ENCODE results near the gene RGCC.
"Not testable (repeated sequence)": the region's sequence is repeated elsewhere in the genome, so short reads cannot be mapped to it uniquely, and the experiment has no call there.

The RGCC gene

DNA sequence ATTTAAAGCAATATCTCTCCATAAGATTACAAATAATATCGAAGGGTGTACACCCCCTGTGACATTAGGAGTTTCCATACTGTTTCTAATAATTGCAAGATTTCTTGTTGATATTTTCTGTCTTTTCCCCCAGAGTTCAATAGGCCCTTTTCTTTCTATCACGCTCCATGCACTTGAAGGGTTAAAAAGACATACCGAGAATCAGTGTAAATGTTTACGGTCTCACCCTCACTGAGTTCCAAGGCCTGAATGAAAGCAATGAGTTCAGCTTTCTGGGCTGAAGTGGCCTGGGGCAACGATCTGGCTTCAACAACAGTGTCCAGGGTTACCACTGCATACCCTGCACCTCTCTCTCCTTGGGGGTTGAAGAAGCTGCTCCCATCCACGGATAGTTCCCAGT is 36.0 kb upstream of the RGCC start:
- not testable (repeated sequence) for H3K4me1 ChIP-seq (ENCODE audit: control insufficient read depth, insufficient read depth, low read length); H3K9ac ChIP-seq (ENCODE audit: low read length); H3K4me3 ChIP-seq (ENCODE audit: low read length); H3K36me3 ChIP-seq (ENCODE audit: control insufficient read depth, insufficient read depth, low read length); H3K9me3 ChIP-seq (ENCODE audit: control insufficient read depth, low read length); H3K27me3 ChIP-seq (ENCODE audit: control insufficient read depth, insufficient read depth, low read length)

DNA sequence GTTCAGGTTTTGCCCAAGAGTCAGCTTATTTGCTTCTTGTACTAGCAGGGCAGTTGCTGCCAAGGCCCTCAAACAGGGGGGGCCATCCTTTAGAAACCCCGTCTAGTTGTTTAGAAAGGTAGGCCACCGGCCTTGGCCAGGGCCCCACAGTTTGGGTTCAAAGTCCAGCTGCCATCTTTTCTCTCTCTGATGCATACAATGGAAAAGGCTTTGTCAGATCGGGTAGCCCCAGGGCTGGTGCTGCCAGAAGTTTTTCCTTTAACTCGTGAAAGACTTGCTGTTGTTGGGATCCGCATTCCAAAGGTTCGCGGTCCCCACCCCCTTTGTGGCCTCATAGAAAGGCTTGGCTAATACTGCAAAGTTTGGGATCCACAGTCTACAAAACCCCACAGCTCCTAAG is 35.4 kb upstream of the RGCC start:
- not testable (repeated sequence) for H3K27me3 ChIP-seq (ENCODE audit: control insufficient read depth, insufficient read depth, low read length); H3K9ac ChIP-seq (ENCODE audit: low read length); H3K4me3 ChIP-seq (ENCODE audit: low read length); H3K4me1 ChIP-seq (ENCODE audit: control insufficient read depth, insufficient read depth, low read length); H3K9me3 ChIP-seq (ENCODE audit: control insufficient read depth, low read length); H3K36me3 ChIP-seq (ENCODE audit: control insufficient read depth, insufficient read depth, low read length)

DNA sequence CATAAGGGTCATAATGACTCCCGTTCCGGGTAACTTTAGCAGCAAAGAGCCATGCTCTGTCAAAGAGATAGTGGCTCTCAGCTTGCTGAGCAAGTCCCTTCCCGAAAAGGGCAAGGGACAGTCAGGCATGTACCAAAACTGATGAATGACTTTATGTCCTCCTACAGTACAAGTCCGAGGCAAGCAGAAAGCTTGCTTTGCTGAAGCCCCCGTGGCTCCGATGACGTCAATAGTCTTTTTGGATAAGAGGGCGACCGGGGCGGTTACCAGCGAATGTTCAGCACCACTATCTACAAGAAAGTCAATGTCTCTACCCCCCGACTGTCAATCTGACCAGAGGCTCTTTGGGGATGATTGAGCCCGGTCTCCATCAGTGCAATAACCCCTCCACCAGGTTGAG is 34.1 kb upstream of the RGCC start:
- H3K4me3 ChIP-seq (ENCODE audit: low read length); H3K4me1 ChIP-seq (ENCODE audit: control insufficient read depth, insufficient read depth, low read length); H3K36me3 ChIP-seq (ENCODE audit: control insufficient read depth, insufficient read depth, low read length); H3K9me3 ChIP-seq (ENCODE audit: control insufficient read depth, low read length); H3K27me3 ChIP-seq (ENCODE audit: control insufficient read depth, insufficient read depth, low read length); H3K9ac ChIP-seq (ENCODE audit: low read length): not testable (repeated sequence)

- H3K4me1 ChIP-seq (ENCODE audit: control insufficient read depth, insufficient read depth, low read length); H3K9me3 ChIP-seq (ENCODE audit: control insufficient read depth, low read length); H3K36me3 ChIP-seq (ENCODE audit: control insufficient read depth, insufficient read depth, low read length); H3K9ac ChIP-seq (ENCODE audit: low read length); H3K4me3 ChIP-seq (ENCODE audit: low read length): not testable (repeated sequence)
- H3K27me3 ChIP-seq (ENCODE audit: control insufficient read depth, insufficient read depth, low read length): peaks cover 11% of the 10 kb centered on the region
Observed at GRCh38 chr13:41424675-41425074, 32.7 kb upstream of the RGCC start.

GRCh38 chr13:41426047-41426446 is 31.3 kb upstream of the RGCC start:
- no peaks in the 10 kb centered on the region for H3K36me3 ChIP-seq (ENCODE audit: control insufficient read depth, insufficient read depth, low read length)
- no peak overlapping the region for H3K9ac ChIP-seq (ENCODE audit: low read length)
- peaks cover 11% of the 10 kb centered on the region for H3K27me3 ChIP-seq (ENCODE audit: control insufficient read depth, insufficient read depth, low read length)
- H3K9me3 ChIP-seq (ENCODE audit: control insufficient read depth, low read length): no peaks in the 10 kb centered on the region
- H3K4me1 ChIP-seq (ENCODE audit: control insufficient read depth, insufficient read depth, low read length): no peaks in the 10 kb centered on the region
- H3K4me3 ChIP-seq (ENCODE audit: low read length): no peak overlapping the region

DNA sequence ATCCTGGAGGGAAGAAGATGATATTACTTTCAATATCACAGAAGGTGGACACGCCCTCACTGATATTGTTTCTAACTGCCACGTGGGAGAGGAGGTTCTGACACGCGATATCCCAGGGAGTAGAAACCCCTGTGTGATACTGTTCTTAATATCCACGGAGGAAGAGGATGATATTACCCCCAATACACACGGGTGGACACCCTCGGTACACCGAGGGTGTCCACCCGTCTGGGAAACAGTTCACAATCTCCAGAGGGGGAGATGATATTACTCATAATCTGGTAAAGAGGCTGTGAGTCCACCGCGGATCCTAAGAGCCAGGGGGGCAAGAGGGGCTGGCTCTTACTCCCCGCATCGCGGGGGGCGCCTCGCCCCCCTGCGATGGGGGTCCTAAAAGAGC is 29.7 kb upstream of the RGCC start:
- H3K27me3 ChIP-seq (ENCODE audit: control insufficient read depth, insufficient read depth, low read length): peaks cover 11% of the 10 kb centered on the region
- no peak overlapping the region for H3K4me3 ChIP-seq (ENCODE audit: low read length)
- H3K9ac ChIP-seq (ENCODE audit: low read length): no peak overlapping the region
- H3K9me3 ChIP-seq (ENCODE audit: control insufficient read depth, low read length): no peaks in the 10 kb centered on the region
- no peaks in the 10 kb centered on the region for H3K36me3 ChIP-seq (ENCODE audit: control insufficient read depth, insufficient read depth, low read length)
- no peaks in the 10 kb centered on the region for H3K4me1 ChIP-seq (ENCODE audit: control insufficient read depth, insufficient read depth, low read length)

GRCh38 chr13:41428155-41428554 is 29.2 kb upstream of the RGCC start:
- Histone ChIP-seq H3K4me3 (ENCODE audit: low read length) (no peak overlapping the region), H3K9me3 (ENCODE audit: control insufficient read depth, low read length) (no peaks in the 10 kb centered on the region), H3K36me3 (ENCODE audit: control insufficient read depth, insufficient read depth, low read length) (no peaks in the 10 kb centered on the region), H3K4me1 (ENCODE audit: control insufficient read depth, insufficient read depth, low read length) (no peaks in the 10 kb centered on the region), H3K9ac (ENCODE audit: low read length) (no peak overlapping the region), H3K27me3 (ENCODE audit: control insufficient read depth, insufficient read depth, low read length) (peaks cover 11% of the 10 kb centered on the region)

DNA sequence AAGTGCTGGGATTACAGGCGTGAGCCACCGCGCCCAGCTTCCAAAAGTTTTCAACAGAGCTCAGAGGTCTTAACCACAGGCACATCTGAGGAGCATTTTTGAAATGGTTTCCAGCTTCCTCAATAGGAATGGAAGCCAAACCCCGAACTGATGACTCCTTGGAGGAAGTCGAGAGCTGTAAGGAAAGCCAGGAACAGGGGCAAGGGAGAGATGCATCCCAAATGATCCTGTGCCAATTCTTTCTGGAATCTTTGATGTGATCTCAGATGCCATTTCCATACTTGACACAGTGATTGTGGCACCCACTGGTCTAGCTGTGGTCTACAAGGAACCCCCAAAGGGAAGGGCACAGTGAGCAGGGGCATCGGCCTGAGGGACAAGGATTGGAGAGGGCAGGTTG is 23.3 kb upstream of the RGCC start:
- not testable (repeated sequence) for H3K4me1 ChIP-seq (ENCODE audit: control insufficient read depth, insufficient read depth, low read length); H3K9ac ChIP-seq (ENCODE audit: low read length); H3K27me3 ChIP-seq (ENCODE audit: control insufficient read depth, insufficient read depth, low read length); H3K9me3 ChIP-seq (ENCODE audit: control insufficient read depth, low read length); H3K36me3 ChIP-seq (ENCODE audit: control insufficient read depth, insufficient read depth, low read length); H3K4me3 ChIP-seq (ENCODE audit: low read length)

GRCh38 chr13:41434831-41435520 is 22.4 kb upstream of the RGCC start:
- Histone ChIP-seq H3K4me3 (ENCODE audit: low read length) (no peak overlapping the region), H3K36me3 (ENCODE audit: control insufficient read depth, insufficient read depth, low read length) (no peaks in the 10 kb centered on the region), H3K9me3 (ENCODE audit: control insufficient read depth, low read length) (no peaks in the 10 kb centered on the region), H3K27me3 (ENCODE audit: control insufficient read depth, insufficient read depth, low read length) (no peaks in the 10 kb centered on the region), H3K9ac (ENCODE audit: low read length) (no peak overlapping the region), H3K4me1 (ENCODE audit: control insufficient read depth, insufficient read depth, low read length) (no peaks in the 10 kb centered on the region)

DNA sequence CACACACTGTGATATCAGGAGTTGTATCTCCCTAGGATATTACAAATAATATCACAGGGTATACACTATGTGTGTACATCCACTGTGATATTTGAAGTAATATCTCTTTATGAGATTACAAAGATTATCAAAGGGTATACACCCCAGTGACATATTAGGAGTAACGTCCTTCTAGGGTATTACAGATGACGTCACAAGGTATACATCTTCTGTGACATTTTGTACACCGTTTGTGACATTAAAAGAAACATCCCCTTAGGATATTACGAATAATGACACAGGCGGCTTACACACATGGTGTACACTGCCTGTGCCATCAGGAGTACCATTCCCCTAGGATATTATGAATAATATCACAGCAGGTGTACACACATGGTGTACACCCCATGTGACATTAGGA is 13.4 kb upstream of the RGCC start:
- Histone ChIP-seq H3K4me1 (ENCODE audit: control insufficient read depth, insufficient read depth, low read length) (no peaks in the 10 kb centered on the region), H3K9ac (ENCODE audit: low read length) (no peak overlapping the region), H3K9me3 (ENCODE audit: control insufficient read depth, low read length) (no peaks in the 10 kb centered on the region)

GRCh38 chr13:41452462-41452861 is 4.9 kb upstream of the RGCC start:
- no peaks in the 10 kb centered on the region for H3K36me3 ChIP-seq (ENCODE audit: control insufficient read depth, insufficient read depth, low read length)
- H3K27me3 ChIP-seq (ENCODE audit: control insufficient read depth, insufficient read depth, low read length): peaks cover 16% of the 10 kb centered on the region
- H3K4me1 ChIP-seq (ENCODE audit: control insufficient read depth, insufficient read depth, low read length): peaks cover 1% of the 10 kb centered on the region
- H3K9ac ChIP-seq (ENCODE audit: low read length): no peak overlapping the region
- H3K4me3 ChIP-seq (ENCODE audit: low read length): no peak overlapping the region
- H3K9me3 ChIP-seq (ENCODE audit: control insufficient read depth, low read length): no peaks in the 10 kb centered on the region

More for the DNA sequence above, 13.4 kb upstream of the RGCC start:
- no peaks in the 10 kb centered on the region for H3K27me3 ChIP-seq (ENCODE audit: control insufficient read depth, insufficient read depth, low read length)
- H3K36me3 ChIP-seq (ENCODE audit: control insufficient read depth, insufficient read depth, low read length): no peaks in the 10 kb centered on the region
- no peak overlapping the region for H3K4me3 ChIP-seq (ENCODE audit: low read length)

GRCh38 chr13:41453620-41454019 is 3.7 kb upstream of the RGCC start:
- Histone ChIP-seq H3K4me3 (ENCODE audit: low read length) (no peak overlapping the region), H3K9ac (ENCODE audit: low read length) (no peak overlapping the region), H3K9me3 (ENCODE audit: control insufficient read depth, low read length) (no peaks in the 10 kb centered on the region), H3K36me3 (ENCODE audit: control insufficient read depth, insufficient read depth, low read length) (no peaks in the 10 kb centered on the region), H3K4me1 (ENCODE audit: control insufficient read depth, insufficient read depth, low read length) (peaks cover 13% of the 10 kb centered on the region), H3K27me3 (ENCODE audit: control insufficient read depth, insufficient read depth, low read length) (peaks cover 28% of the 10 kb centered on the region)

GRCh38 chr13:41454170-41454569 is 3.2 kb upstream of the RGCC start:
- Histone ChIP-seq H3K4me1 (ENCODE audit: control insufficient read depth, insufficient read depth, low read length) (peaks cover 15% of the 10 kb centered on the region), H3K9me3 (ENCODE audit: control insufficient read depth, low read length) (no peaks in the 10 kb centered on the region), H3K9ac (ENCODE audit: low read length) (no peak overlapping the region), H3K4me3 (ENCODE audit: low read length) (no peak overlapping the region), H3K36me3 (ENCODE audit: control insufficient read depth, insufficient read depth, low read length) (no peaks in the 10 kb centered on the region), H3K27me3 (ENCODE audit: control insufficient read depth, insufficient read depth, low read length) (peaks cover 33% of the 10 kb centered on the region)

All from mucosa of stomach (tissue), 1 donor.